Thymus (tissue), 11 donors: ENCODE data around the gene KCNC1. TPM values are rescaled to one million over a fixed set of nuclear protein-coding genes. Genes with fewer than 3 reads are reported as not detected.

Experiments used
- DNase-seq, 9 donors: peaks; one replicate each; pipeline ENCODE4 v3.0.0-alpha.2; 2013; ENCODE audit warnings: low spot score in 9 of 9, low read depth in 6 of 9, missing footprints in 1 of 9
- H3K27ac ChIP-seq, 2 donors: one replicate each; pipeline ENCODE4 v1.5.1; 2013; ENCODE audit warnings: control low read depth in 1 of 2, low read depth in 1 of 2, low read length in 1 of 2, mild to moderate bottlenecking in 1 of 2, moderate library complexity in 1 of 2
- H3K27me3 ChIP-seq, 2 donors: one replicate each; pipeline ENCODE4 v1.5.1; 2013; ENCODE audit warnings: low read length in 1 of 2; ENCODE audit not compliant: control insufficient read depth in 2 of 2, insufficient read depth in 1 of 2
- H3K36me3 ChIP-seq, 2 donors: one replicate each; pipeline ENCODE4 v1.5.1; 2013; ENCODE audit warnings: low read length in 1 of 2, mild to moderate bottlenecking in 1 of 2, moderate library complexity in 1 of 2; ENCODE audit not compliant: control insufficient read depth in 2 of 2, insufficient read depth in 2 of 2
- H3K4me1 ChIP-seq, 2 donors: one replicate each; pipeline ENCODE4 v1.5.1; 2013; ENCODE audit warnings: low read length in 2 of 2; ENCODE audit not compliant: control insufficient read depth in 2 of 2, insufficient read depth in 2 of 2
- H3K4me3 ChIP-seq, 2 donors: one replicate each; pipeline ENCODE4 v1.5.1; 2013; ENCODE audit warnings: low read length in 2 of 2, control low read depth in 1 of 2, mild to moderate bottlenecking in 1 of 2
- H3K9me3 ChIP-seq, 2 donors: one replicate each; pipeline ENCODE4 v1.5.1; 2013; ENCODE audit warnings: low read length in 1 of 2, mild to moderate bottlenecking in 1 of 2; ENCODE audit not compliant: control insufficient read depth in 2 of 2, insufficient read depth in 1 of 2
- WGBS: extraction: QIAGEN DNeasy Blood & Tissue Kit; methylation state at CpG from one replicate; pipeline ENCODE4 v1.1.7; 2013; 5-methylcytosine and 5-hydroxymethylcytosine counted together
- polyA plus RNA-seq: library from polyadenylated mRNA; stranded (reverse); fragments of 200-250 nt; gene quantifications from one replicate; pipeline ENCODE4 v1.2.3, GENCODE V29; 2013
- total RNA-seq: library from RNA; stranded (reverse); fragments of 120-200 nt; gene quantifications from one replicate; pipeline ENCODE4 v1.2.4, GENCODE V29; 2013
- donor health status: healthy.

Gene KCNC1
- total and polyA plus RNA-seq, 2 donors: under 0.01 to 0.30 TPM

GRCh38 chr11:17741487-17741886 lies 6.9 kb downstream of the KCNC1 start:
- H3K36me3 ChIP-seq: no peaks in the 10 kb centered on the region
- no peak overlapping the region for H3K4me3 ChIP-seq
- H3K27ac ChIP-seq: no peak overlapping the region
- peaks cover 30 to 65% of the 10 kb centered on the region in 2 donors for H3K27me3 ChIP-seq
- 93% methylated on average over 10 of the region's 10 CpGs for WGBS
- H3K9me3 ChIP-seq: peaks cover 0 to 1% of the 10 kb centered on the region in 2 donors
- H3K4me1 ChIP-seq: no peaks in the 10 kb centered on the region
- no peak for DNase-seq

DNA sequence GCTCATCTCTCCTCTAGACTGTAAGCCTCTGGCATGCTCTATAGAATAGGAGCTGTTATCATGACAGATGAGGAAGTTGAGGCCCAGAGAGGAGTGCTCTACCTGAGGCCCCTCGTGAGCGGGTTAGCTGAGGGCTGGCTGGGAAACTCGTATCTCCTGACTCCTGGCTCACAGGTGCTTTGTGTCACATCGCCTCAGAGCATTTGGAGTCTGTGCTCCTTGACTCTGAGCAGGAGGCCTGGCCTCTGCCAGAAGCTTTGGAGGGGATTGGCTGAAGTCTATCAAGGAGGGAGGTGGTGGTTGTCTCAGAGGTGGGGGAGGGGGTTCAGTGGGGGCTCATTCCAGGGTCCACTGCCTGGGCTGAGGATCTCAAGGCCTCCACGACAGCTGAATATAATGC lies 7.4 kb downstream of the KCNC1 start:
- Histone ChIP-seq H3K4me1 (no peaks in the 10 kb centered on the region), H3K27ac (no peak overlapping the region), H3K27me3 (peaks cover 25 to 59% of the 10 kb centered on the region in 2 donors), H3K36me3 (no peaks in the 10 kb centered on the region), H3K4me3 (no peak overlapping the region), H3K9me3 (no peaks in the 10 kb centered on the region)
- no peak for DNase-seq
- 84% methylated on average over 5 of the region's 5 CpGs for WGBS

- no peak overlapping the region for H3K27ac ChIP-seq
- no peaks in the 10 kb centered on the region for H3K9me3 ChIP-seq
- H3K27me3 ChIP-seq: peaks cover 13 to 51% of the 10 kb centered on the region in 2 donors
- WGBS: 87% methylated on average over 13 of the region's 13 CpGs
- H3K4me3 ChIP-seq: no peak overlapping the region
- no peak for DNase-seq
- H3K36me3 ChIP-seq: no peaks in the 10 kb centered on the region
- H3K4me1 ChIP-seq: no peaks in the 10 kb centered on the region
Measured at GRCh38 chr11:17743026-17743807, 8.6 kb downstream of the KCNC1 start.

DNA sequence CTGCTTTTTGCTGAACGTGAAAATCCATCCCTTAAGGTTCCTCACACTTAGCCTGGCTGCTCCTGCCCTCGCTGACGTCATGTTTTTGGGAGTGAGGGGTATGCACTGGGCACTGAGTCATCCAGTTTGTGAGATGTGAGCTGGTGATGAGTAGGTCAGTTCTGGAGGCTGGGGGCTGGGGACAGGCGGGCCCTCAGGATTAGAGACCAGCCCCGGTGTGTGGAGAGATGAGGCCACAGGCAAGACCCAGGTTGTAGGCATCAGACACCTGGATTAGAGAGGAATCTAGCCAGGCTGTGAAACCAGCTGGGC lies 9.2 kb downstream of the KCNC1 start:
- no peak for DNase-seq
- Histone ChIP-seq H3K9me3 (no peaks in the 10 kb centered on the region), H3K4me3 (no peak overlapping the region), H3K36me3 (no peaks in the 10 kb centered on the region), H3K27ac (no peak overlapping the region), H3K27me3 (peaks cover 8 to 46% of the 10 kb centered on the region in 2 donors), H3K4me1 (no peaks in the 10 kb centered on the region)
- WGBS: 88% methylated on average over 5 of the region's 5 CpGs

DNA sequence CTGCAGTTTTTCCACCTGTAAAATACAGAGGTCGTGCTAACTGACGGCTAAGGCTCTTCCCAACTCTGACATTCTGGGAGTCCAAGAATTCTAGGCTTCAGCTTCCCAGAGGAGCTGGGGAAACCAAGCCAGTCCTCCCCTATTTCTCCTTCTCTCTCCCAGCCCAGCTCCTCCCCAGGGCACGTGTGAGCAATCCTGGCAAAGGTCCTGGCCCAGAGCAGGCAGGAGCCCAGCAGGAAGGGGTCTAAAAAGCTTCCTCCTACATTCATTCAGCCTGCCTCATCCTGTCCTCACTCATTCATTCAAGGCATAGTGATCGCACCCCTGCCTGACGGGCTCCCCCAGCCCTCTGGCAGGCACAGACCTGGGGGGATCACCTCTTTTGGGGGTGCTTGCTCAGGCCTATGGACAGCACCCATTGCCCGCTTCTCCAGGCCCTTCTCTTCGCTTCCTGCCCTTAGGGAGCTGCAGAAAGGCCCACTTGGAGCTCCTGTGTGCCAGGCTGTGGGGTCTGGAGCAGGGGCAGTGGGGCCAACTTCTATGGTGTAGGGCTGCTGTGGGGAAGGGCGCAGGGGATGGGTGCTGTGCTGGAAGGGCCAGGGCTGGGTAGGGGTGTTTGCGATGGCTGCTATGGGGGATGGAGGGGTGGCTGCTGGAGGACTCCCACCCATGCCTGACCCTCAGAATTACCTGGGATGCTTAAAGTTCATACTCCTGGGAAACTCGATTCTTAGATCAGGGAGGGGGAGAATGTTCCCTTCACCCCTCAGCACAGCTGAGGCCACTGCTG lies 9.8 kb downstream of the KCNC1 start:
- H3K27ac ChIP-seq: no peak overlapping the region
- H3K4me1 ChIP-seq: no peaks in the 10 kb centered on the region
- no peaks in the 10 kb centered on the region for H3K36me3 ChIP-seq
- no peak for DNase-seq
- H3K27me3 ChIP-seq: peaks cover 6 to 40% of the 10 kb centered on the region in 2 donors
- H3K4me3 ChIP-seq: no peak overlapping the region
- 79% methylated on average over 10 of the region's 10 CpGs for WGBS
- H3K9me3 ChIP-seq: no peaks in the 10 kb centered on the region

- no peak for DNase-seq
- no peaks in the 10 kb centered on the region for H3K9me3 ChIP-seq
- peaks cover 3 to 31% of the 10 kb centered on the region in 2 donors for H3K27me3 ChIP-seq
- no peaks in the 10 kb centered on the region for H3K4me1 ChIP-seq
- H3K4me3 ChIP-seq: no peak overlapping the region
- no peak overlapping the region for H3K27ac ChIP-seq
- no peaks in the 10 kb centered on the region for H3K36me3 ChIP-seq
- 89% methylated on average over 20 of the region's 20 CpGs for WGBS
Measured at GRCh38 chr11:17745023-17745772, 10.6 kb downstream of the KCNC1 start.

DNA sequence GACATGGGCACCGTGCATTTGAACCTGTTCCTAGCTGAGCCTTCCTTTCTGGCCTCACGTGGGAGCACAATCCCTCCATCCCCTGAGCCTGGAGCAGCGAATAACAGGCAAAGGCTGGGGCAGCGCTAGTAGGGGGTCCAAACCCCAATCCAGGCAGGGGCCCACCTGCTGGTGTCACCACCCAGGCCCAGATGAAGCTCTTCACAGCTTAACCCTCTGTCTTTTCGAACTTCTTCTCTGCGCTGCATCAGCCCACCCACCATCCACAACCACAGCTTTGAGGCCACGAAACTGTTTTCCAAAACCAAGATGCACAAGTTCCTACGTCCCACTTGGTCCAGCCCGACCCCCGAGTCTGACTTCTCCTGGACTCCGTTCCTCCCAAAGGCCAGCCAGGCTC lies 11.5 kb downstream of the KCNC1 start:
- Histone ChIP-seq H3K4me3 (no peak overlapping the region), H3K9me3 (no peaks in the 10 kb centered on the region), H3K4me1 (no peaks in the 10 kb centered on the region), H3K27me3 (peaks cover 0 to 23% of the 10 kb centered on the region in 2 donors), H3K27ac (no peak overlapping the region), H3K36me3 (no peaks in the 10 kb centered on the region)
- WGBS: 84% methylated on average over 11 of the region's 11 CpGs
- DNase-seq: no peak

DNA sequence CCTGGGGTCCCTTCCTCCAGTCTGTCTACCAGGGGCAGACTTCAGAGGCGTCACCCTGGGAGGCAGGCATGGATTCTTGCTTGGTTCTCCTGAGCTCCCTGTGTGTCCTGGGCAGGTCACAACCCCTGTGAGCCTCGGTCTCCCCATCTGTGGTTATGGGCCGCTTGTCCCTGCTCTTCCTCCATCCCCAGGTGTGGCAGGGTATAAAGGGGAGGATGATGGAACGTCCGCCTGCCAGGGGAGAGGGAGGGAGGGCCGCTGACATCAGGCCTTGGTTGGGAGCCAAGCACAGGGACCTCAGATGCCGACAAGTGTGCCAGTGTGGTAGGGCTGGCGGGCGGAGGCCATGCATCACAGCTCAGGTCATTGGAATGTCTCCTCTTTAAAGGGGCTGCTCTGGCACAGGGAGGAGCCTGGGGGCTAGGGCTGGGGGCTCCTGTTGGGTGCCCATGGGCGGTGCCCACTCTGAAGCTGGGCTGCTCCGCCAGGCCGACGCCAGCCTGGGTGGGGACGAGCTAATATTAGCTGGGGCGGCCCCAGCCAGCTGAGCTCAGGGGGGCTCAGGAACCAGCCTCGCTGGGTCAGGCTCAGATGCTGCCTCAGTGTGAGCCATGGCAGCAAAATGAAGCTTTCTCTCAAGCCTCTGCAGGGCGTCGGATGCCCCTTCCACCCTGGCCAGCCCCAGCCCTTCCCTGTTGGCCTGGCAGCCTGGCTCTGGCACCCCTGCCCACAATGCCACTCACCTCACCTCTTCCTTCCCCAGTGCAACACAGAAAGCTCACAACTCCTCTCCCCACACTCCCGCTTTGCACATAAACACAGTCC lies 12.8 kb downstream of the KCNC1 start:
- WGBS: 87% methylated on average over 19 of the region's 19 CpGs
- Histone ChIP-seq H3K4me1 (no peaks in the 10 kb centered on the region), H3K4me3 (no peak overlapping the region), H3K9me3 (no peaks in the 10 kb centered on the region), H3K27me3 (peaks cover 0 to 15% of the 10 kb centered on the region in 2 donors), H3K36me3 (no peaks in the 10 kb centered on the region), H3K27ac (no peak overlapping the region)
- DNase-seq: no peak
